Liver (tissue), 3 donors: Measurements from ENCODE around the gene MYO1F.

Source experiments
- CTCF ChIP-seq: fragments of 150-350 bp; IDR thresholded peaks from 2 replicates; pipeline ENCODE4 v1.5.1; 2017; ENCODE audit warnings: improper control_type of control experiment, low read depth, low read length; ENCODE audit not compliant: missing input control
- HNF4G ChIP-seq: IDR thresholded peaks from 2 replicates; pipeline ENCODE4 v1.6.1; 2016; ENCODE audit warnings: antibody characterized with exemption
- RAD21 ChIP-seq, 2 donors: IDR thresholded peaks; 2 replicates each; pipeline ENCODE4 v1.6.1; 2016; ENCODE audit warnings: antibody characterized with exemption in 2 of 2, mild to moderate bottlenecking in 2 of 2
- ZBTB33 ChIP-seq: IDR thresholded peaks from 2 replicates; pipeline ENCODE4 v1.6.1; 2016; ENCODE audit warnings: antibody characterized with exemption
- donor health status: healthy.
- donor health status: healthy.

GRCh38 chr19:8513036-8513686, 64.1 kb downstream of the MYO1F start:
- TF ChIP-seq CTCF: no peak
- TF ChIP-seq HNF4G: no peak
- TF ChIP-seq ZBTB33: no peak
- TF ChIP-seq RAD21 (IDR thresholded peaks at IDR 0.05): no peak
